Hepatocyte (in vitro differentiated cells): ENCODE results near the gene C2CD2L. TPM values are rescaled to one million over a fixed set of nuclear protein-coding genes. Genes with fewer than 3 reads are reported as not detected.

Experiments used
- DNase-seq: peaks from one replicate; pipeline ENCODE4 v3.0.0-alpha.2; 2016; ENCODE audit warnings: low spot score
- H2AFZ ChIP-seq: fragments of 200-600 bp; sonication (generic); 2 replicates; pipeline ENCODE4 v1.6.0; 2016; ENCODE audit warnings: antibody characterized with exemption, mild to moderate bottlenecking
- H3K27ac ChIP-seq: fragments of 200-600 bp; sonication (generic); 2 replicates; pipeline ENCODE4 v1.5.1; 2016; ENCODE audit warnings: mild to moderate bottlenecking
- H3K27me3 ChIP-seq: fragments of 200-600 bp; sonication (generic); 2 replicates; pipeline ENCODE4 v1.6.1; 2016
- H3K36me3 ChIP-seq: fragments of 200-600 bp; sonication (generic); replicated peaks from 2 replicates; pipeline ENCODE4 v1.5.1; 2016; ENCODE audit warnings: low read depth; ENCODE audit not compliant: insufficient read depth
- H3K4me1 ChIP-seq: fragments of 200-600 bp; sonication (generic); 2 replicates; pipeline ENCODE4 v1.5.1; 2016; ENCODE audit warnings: mild to moderate bottlenecking, moderate library complexity; ENCODE audit not compliant: insufficient read depth
- H3K4me2 ChIP-seq: fragments of 200-600 bp; sonication (generic); 2 replicates; pipeline ENCODE4 v1.6.0; 2016
- H3K4me3 ChIP-seq: fragments of 200-600 bp; sonication (generic); 2 replicates; pipeline ENCODE4 v1.5.1; 2016; ENCODE audit warnings: mild to moderate bottlenecking
- H3K79me2 ChIP-seq: fragments of 200-600 bp; sonication (generic); 2 replicates; pipeline ENCODE4 v1.6.0; 2017; ENCODE audit warnings: mild to moderate bottlenecking
- H3K9me2 ChIP-seq: fragments of 200-600 bp; sonication (generic); replicated peaks from 2 replicates; pipeline ENCODE4 v1.6.0; 2017; ENCODE audit warnings: mild to moderate bottlenecking; ENCODE audit not compliant: insufficient read depth
- H3K9me3 ChIP-seq: fragments of 200-600 bp; sonication (generic); 2 replicates; pipeline ENCODE4 v1.5.1; 2016; ENCODE audit warnings: low read depth, mild to moderate bottlenecking
- H4K20me1 ChIP-seq: fragments of 200-600 bp; sonication (generic); 2 replicates; pipeline ENCODE4 v1.6.0; 2016; ENCODE audit warnings: mild to moderate bottlenecking; ENCODE audit not compliant: insufficient read depth, poor library complexity, severe bottlenecking
- EZH2 ChIP-seq: fragments of 200-600 bp; sonication (generic); IDR thresholded peaks from 2 replicates; pipeline ENCODE4 v1.6.1; 2016; ENCODE audit warnings: antibody characterized with exemption, mild to moderate bottlenecking, borderline replicate concordance
- EZH2phosphoT487 ChIP-seq: fragments of 200-600 bp; sonication (generic); IDR thresholded peaks from one replicate; pipeline ENCODE4 v1.6.1; 2018; ENCODE audit warnings: antibody characterized with exemption, mild to moderate bottlenecking, low read depth, moderate library complexity; ENCODE audit not compliant: unreplicated experiment, severe bottlenecking
- WGBS: methylation state at CpG from one replicate; pipeline ENCODE4 v1.1.6; 2016; ENCODE audit warnings: low lambda C conversion rate; ENCODE audit errors: missing lambda C conversion rate; 5-methylcytosine and 5-hydroxymethylcytosine counted together
- polyA plus RNA-seq: library from polyadenylated mRNA; unstranded; fragments of >200 nt; fragmentation: Nextera tagmentation; extraction: Ambion mirVana; gene quantifications from 2 replicates; pipeline ENCODE4 v1.2.1, GENCODE V29; 2016
- total RNA-seq: library from RNA; depleted of rRNA; stranded (reverse); fragments of >200 nt; gene quantifications from 2 replicates; pipeline ENCODE4 v1.2.3, GENCODE V29; 2014
- TF ChIP-seq, protein P1 (sequence below): fragments of 200-600 bp; sonication (generic); IDR thresholded peaks from 2 replicates; pipeline ENCODE4 v1.5.1; 2016; ENCODE audit warnings: antibody characterized with exemption, mild to moderate bottlenecking; ENCODE audit not compliant: poor library complexity

The C2CD2L gene
- total and polyA plus RNA-seq, 2 experiments from 2014 or later: 7.4 to 9.7 TPM

DNA sequence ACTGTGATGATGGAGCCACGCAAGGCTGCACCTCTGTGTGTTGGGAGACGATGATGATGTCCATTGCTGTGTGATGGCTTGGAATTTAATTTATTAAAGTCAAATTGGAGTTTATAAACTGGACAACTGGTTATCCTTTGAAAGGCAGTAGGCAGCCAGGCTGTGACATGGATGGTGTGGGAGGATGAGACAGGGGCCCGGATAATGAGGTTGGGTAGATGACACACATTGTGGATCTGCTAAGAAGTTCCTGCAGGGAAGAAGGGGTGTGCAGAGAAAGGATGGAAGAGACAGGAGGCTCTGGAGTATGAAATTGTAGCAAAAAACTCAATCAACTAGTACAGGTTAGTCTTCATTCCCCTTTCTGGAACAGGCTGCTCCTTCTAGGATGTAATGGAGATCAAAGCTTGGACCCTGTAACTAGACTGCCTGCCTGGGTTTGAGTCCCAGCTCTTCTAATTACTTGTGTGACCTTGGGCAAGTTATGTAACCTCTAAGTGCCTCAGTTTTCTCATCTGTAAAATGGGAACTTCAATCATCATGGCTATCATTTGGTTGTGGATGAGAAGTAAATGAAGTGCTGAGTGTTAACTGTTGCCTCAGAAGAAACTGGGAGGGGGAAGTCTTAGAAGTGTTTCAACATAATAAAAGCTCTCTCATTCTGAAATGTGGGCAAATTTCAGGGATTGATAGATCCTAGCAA, 10.0 kb downstream of the C2CD2L start:
- H3K4me2 ChIP-seq: no peak overlapping the region
- no peaks in the 10 kb centered on the region for H3K9me3 ChIP-seq
- H4K20me1 ChIP-seq: no peaks in the 10 kb centered on the region
- no peaks in the 10 kb centered on the region for H3K9me2 ChIP-seq
- WGBS: 95% methylated on average over 3 of the region's 3 CpGs
- TF ChIP-seq, protein P1, sequence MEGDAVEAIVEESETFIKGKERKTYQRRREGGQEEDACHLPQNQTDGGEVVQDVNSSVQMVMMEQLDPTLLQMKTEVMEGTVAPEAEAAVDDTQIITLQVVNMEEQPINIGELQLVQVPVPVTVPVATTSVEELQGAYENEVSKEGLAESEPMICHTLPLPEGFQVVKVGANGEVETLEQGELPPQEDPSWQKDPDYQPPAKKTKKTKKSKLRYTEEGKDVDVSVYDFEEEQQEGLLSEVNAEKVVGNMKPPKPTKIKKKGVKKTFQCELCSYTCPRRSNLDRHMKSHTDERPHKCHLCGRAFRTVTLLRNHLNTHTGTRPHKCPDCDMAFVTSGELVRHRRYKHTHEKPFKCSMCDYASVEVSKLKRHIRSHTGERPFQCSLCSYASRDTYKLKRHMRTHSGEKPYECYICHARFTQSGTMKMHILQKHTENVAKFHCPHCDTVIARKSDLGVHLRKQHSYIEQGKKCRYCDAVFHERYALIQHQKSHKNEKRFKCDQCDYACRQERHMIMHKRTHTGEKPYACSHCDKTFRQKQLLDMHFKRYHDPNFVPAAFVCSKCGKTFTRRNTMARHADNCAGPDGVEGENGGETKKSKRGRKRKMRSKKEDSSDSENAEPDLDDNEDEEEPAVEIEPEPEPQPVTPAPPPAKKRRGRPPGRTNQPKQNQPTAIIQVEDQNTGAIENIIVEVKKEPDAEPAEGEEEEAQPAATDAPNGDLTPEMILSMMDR: no peak
- TF ChIP-seq EZH2: no peak
- no peak for TF ChIP-seq EZH2phosphoT487
- no peak overlapping the region for H3K4me3 ChIP-seq
- H3K27ac ChIP-seq: no peak overlapping the region
- H3K4me1 ChIP-seq: peaks cover 1% of the 10 kb centered on the region
- H3K79me2 ChIP-seq: peaks cover 4% of the 10 kb centered on the region
- H3K27me3 ChIP-seq: no peaks in the 10 kb centered on the region
- no peak overlapping the region for H2AFZ ChIP-seq
- no peak for DNase-seq
- no peaks in the 10 kb centered on the region for H3K36me3 ChIP-seq

DNA sequence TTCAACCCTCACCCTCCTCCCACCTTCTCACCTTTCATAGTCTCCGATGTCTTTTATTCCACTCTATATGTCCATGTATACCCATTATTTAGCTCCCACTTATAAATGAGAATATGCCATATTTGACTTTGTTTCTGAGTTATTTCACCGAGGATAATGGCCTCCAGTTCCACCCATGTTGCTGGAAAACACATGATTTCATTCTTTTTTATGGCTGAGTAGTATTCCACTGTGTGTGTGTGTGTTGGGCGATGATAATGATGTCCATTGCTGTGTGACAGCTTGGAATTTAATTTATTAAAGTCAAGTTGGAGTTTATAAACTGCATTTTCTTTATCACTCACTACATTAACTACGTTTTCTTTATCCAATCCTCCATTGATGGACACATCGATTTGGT, 11.1 kb downstream of the C2CD2L start:
- no peak overlapping the region for H3K4me2 ChIP-seq
- no peaks in the 10 kb centered on the region for H3K9me2 ChIP-seq
- H3K36me3 ChIP-seq: no peaks in the 10 kb centered on the region
- DNase-seq: no peak
- peaks cover 7% of the 10 kb centered on the region for H3K4me1 ChIP-seq
- no peak overlapping the region for H3K4me3 ChIP-seq
- TF ChIP-seq, protein P1: no peak
- TF ChIP-seq EZH2phosphoT487 (no peak), EZH2 (no peak)
- H3K79me2 ChIP-seq: peaks cover 15% of the 10 kb centered on the region
- H4K20me1 ChIP-seq: peaks cover 5% of the 10 kb centered on the region
- H2AFZ ChIP-seq: no peak overlapping the region
- no peaks in the 10 kb centered on the region for H3K27me3 ChIP-seq
- H3K27ac ChIP-seq: no peak overlapping the region
- H3K9me3 ChIP-seq: no peaks in the 10 kb centered on the region
- WGBS: 96% methylated on average over 5 of the region's 5 CpGs

DNA sequence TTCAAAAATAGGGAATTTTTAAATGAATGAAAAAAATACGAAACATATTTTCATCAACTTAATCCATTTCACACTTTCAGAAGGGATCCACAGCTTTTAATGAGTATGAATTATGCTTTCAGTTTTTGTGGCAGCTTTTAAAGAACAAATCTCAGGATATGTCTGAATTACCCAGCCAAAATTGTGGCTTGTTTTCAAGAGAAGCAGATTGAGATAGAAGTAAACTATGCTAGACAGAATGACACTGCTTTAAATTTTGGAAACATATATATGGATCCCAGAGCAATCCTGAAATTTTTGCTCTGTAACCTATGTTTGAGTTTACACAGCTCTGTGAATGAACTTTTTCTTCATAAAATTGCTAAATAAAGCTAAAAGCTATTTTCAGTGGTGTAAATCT, 11.8 kb downstream of the C2CD2L start:
- DNase-seq: no peak
- Histone ChIP-seq H3K79me2 (peaks cover 22% of the 10 kb centered on the region), H2AFZ (no peak overlapping the region), H3K9me2 (no peaks in the 10 kb centered on the region), H3K27ac (no peak overlapping the region), H3K36me3 (no peaks in the 10 kb centered on the region), H3K27me3 (no peaks in the 10 kb centered on the region), H3K4me3 (no peak overlapping the region), H4K20me1 (peaks cover 5% of the 10 kb centered on the region), H3K4me1 (peaks cover 7% of the 10 kb centered on the region), H3K9me3 (no peaks in the 10 kb centered on the region), H3K4me2 (no peak overlapping the region)
- 97% methylated on average over 1 of the region's 1 CpG for WGBS
- TF ChIP-seq, protein P1: no peak
- TF ChIP-seq EZH2: no peak
- no peak for TF ChIP-seq EZH2phosphoT487

DNA sequence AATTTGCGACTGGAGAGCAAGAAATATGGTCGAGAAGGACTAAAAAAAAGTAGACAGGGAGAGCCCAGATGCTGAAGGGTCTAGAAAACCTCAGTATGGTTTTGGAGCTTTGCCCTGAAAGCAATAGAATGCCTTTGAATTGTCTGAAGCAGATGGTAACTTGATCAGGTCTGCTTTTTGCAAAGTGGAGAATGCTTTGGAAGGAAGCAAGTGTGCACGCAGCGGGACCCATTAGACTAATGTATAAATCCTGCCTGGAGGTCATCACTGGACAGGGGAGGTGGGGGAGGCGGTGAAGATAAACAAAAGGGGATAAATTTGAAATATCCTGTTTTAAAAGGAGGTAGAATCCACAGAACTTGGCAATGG, 13.5 kb downstream of the C2CD2L start:
- WGBS: 39% methylated on average over 5 of the region's 5 CpGs
- TF ChIP-seq EZH2phosphoT487 (no peak), EZH2 (no peak)
- TF ChIP-seq, protein P1: no peak

More for the DNA sequence above, 13.5 kb downstream of the C2CD2L start:
- peaks cover 34% of the 10 kb centered on the region for H3K79me2 ChIP-seq
- peak overlapping the region; percentile 66 for H2AFZ ChIP-seq
- H3K4me3 ChIP-seq: peak overlapping the region; percentile 25
- peak overlapping the region; percentile 73 for H3K4me2 ChIP-seq
- H4K20me1 ChIP-seq: peaks cover 5% of the 10 kb centered on the region
- no peaks in the 10 kb centered on the region for H3K9me2 ChIP-seq
- no peaks in the 10 kb centered on the region for H3K9me3 ChIP-seq
- peak overlapping the region; percentile 66 for H3K27ac ChIP-seq
- peak; percentile 36 for DNase-seq
- H3K27me3 ChIP-seq: no peaks in the 10 kb centered on the region
- H3K36me3 ChIP-seq: no peaks in the 10 kb centered on the region
- peaks cover 7% of the 10 kb centered on the region for H3K4me1 ChIP-seq
